ENCODE results near the gene MSI2. TPM values are rescaled to one million over a fixed set of nuclear protein-coding genes. Genes with fewer than 3 reads are reported as not detected.

MSI2 gene
- total RNA-seq, 4 donors from 2014 or later: 19.7 to 35.8 (median 22.4) TPM

DNA sequence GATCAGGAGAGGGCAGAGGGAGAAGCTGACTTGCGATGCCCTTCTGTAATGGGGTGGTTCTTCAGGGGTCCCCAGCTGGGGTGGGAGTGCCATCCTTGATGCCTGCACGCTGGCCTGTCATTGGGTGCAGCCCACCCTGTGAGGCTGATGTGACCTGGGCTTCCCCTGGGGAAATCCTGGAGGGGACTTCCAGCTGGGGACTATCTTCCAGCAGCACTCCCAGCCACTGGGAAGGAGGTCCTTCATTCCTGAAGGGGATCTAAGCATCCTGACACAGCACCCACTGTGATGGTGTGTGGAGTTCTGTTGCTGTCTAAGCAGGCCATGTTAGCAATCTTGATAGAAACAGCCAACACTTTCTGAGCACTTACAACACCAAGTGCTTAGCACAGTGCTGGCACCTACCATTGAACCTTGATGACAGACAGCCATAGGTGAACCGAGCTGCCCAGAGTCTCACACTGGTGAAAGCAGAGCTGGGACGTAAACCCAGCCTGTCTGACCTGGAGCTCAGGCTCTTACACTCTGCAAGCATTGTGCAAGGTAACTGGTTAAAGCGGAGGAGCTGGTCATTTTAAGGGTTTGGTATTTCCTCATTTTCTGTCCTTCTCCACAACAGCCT is 277.5 kb downstream of the MSI2 start:
- H3K36me3 ChIP-seq: peaks cover 3% of the 10 kb centered on the region
- WGBS: 92% methylated on average over 5 of the region's 5 CpGs

DNA sequence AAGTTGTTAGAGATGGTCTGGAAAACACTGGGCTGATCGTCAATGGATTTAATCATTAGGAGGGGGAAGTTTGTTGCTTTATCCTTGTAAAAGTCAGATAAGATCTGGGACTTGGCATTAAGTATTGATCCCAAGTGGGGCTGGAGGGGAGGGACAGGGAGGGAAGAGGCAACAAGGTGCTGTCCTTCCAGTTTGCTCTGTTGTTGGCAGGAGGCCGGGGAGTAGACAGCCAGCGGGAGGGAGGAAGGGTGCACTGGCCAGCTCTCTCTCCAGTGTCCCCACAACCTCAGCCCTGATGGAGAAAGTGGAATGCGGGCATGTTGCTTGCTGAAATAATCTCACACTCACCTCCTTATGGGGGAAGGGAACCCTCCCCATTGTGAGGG is 278.5 kb downstream of the MSI2 start:
- no peak overlapping the region for H3K27ac ChIP-seq
- peaks cover 2% of the 10 kb centered on the region for H3K4me1 ChIP-seq
- H3K36me3 ChIP-seq: peaks cover 3% of the 10 kb centered on the region
- no peak overlapping the region for H3K4me3 ChIP-seq
- DNase-seq (ENCODE audit: low spot score in 2 of 2): no peak
- 77% methylated on average over 4 of the region's 4 CpGs for WGBS
- no peaks in the 10 kb centered on the region for H3K9me3 ChIP-seq
- H3K27me3 ChIP-seq: no peaks in the 10 kb centered on the region
- TF ChIP-seq, protein P1, sequence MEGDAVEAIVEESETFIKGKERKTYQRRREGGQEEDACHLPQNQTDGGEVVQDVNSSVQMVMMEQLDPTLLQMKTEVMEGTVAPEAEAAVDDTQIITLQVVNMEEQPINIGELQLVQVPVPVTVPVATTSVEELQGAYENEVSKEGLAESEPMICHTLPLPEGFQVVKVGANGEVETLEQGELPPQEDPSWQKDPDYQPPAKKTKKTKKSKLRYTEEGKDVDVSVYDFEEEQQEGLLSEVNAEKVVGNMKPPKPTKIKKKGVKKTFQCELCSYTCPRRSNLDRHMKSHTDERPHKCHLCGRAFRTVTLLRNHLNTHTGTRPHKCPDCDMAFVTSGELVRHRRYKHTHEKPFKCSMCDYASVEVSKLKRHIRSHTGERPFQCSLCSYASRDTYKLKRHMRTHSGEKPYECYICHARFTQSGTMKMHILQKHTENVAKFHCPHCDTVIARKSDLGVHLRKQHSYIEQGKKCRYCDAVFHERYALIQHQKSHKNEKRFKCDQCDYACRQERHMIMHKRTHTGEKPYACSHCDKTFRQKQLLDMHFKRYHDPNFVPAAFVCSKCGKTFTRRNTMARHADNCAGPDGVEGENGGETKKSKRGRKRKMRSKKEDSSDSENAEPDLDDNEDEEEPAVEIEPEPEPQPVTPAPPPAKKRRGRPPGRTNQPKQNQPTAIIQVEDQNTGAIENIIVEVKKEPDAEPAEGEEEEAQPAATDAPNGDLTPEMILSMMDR (IDR thresholded peaks at IDR 0.05): no peak
- TF ChIP-seq POLR2AphosphoS5 (IDR thresholded peaks at IDR 0.05) (no peak), POLR2A (IDR thresholded peaks at IDR 0.05) (no peak), EP300 (IDR thresholded peaks at IDR 0.05) (no peak)

More for the DNA sequence above, 277.5 kb downstream of the MSI2 start:
- TF ChIP-seq, protein P1 (IDR thresholded peaks at IDR 0.05): no peak
- TF ChIP-seq EP300 (IDR thresholded peaks at IDR 0.05): no peak
- no peak for TF ChIP-seq POLR2A (IDR thresholded peaks at IDR 0.05)
- TF ChIP-seq POLR2AphosphoS5 (IDR thresholded peaks at IDR 0.05): no peak
- H3K27ac ChIP-seq: no peak overlapping the region
- H3K27me3 ChIP-seq: no peaks in the 10 kb centered on the region
- H3K9me3 ChIP-seq: no peaks in the 10 kb centered on the region
- peaks cover 2% of the 10 kb centered on the region for H3K4me1 ChIP-seq
- DNase-seq (ENCODE audit: low spot score in 2 of 2): no peak
- no peak overlapping the region for H3K4me3 ChIP-seq

DNA sequence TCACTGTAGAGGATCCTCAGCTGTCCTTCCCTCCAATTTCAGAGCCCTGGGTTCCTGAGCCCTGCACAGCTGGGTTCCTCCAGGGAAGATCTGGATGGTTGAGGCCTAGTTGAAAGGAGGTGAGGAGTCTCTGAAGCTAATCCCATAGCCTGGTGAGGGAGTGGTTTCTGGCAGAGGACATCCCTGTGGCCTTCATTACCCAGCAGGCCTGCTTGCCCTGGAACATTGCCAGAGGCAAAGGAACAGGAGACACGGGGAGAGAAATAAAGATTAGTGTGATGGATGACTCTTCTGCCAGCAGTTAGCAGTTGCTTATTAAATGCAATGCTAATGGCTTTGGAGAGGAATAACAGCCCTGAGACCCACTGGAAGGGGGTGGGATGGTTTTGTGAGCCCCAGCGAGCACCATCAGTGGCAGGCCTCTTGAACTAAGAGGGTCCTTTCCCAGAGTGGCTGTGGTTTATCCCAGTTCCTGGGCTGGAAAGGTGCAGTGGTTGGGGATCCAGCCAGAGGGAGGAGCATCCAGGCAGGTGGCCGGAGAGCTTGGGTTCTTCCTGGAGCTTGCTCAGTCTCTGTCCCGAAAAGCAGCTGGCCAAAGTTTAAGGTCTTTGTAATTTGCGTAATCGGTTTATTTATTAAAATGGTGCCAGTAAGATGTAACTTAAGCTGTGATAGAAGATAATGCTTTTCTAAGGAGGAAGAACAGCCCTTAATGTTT is 279.1 kb downstream of the MSI2 start:
- H3K9me3 ChIP-seq: no peaks in the 10 kb centered on the region
- DNase-seq (ENCODE audit: low spot score in 2 of 2): no peak
- WGBS: 77% methylated on average over 6 of the region's 6 CpGs
- H3K36me3 ChIP-seq: peaks cover 3% of the 10 kb centered on the region
- no peaks in the 10 kb centered on the region for H3K27me3 ChIP-seq
- H3K27ac ChIP-seq: no peak overlapping the region
- H3K4me1 ChIP-seq: peaks cover 2% of the 10 kb centered on the region
- H3K4me3 ChIP-seq: no peak overlapping the region
- TF ChIP-seq POLR2A (IDR thresholded peaks at IDR 0.05): no peak
- TF ChIP-seq, protein P1 (IDR thresholded peaks at IDR 0.05): no peak
- TF ChIP-seq EP300 (IDR thresholded peaks at IDR 0.05): no peak
- TF ChIP-seq POLR2AphosphoS5 (IDR thresholded peaks at IDR 0.05): no peak

DNA sequence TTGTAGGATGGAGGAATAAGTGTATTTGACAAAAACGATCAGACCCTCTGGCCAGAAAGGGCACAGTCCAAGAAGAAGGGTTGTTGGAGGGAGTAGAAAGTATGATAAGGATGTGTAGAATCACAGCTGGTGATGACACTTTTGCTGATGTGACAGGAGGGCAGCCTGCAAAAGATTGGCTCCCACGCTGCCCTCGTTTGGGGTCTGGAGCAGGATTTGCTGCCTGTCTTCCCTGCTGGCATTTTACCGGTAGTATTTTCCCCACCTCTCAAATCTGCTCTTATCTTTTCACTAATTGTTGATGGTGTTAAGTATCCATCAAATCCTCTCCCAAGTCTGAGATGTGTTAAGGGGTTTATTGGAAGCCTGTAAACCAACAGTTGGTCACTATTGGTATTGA is 280.0 kb downstream of the MSI2 start:
- H3K27me3 ChIP-seq: no peaks in the 10 kb centered on the region
- H3K4me1 ChIP-seq: peaks cover 4% of the 10 kb centered on the region
- no peaks in the 10 kb centered on the region for H3K9me3 ChIP-seq
- DNase-seq (ENCODE audit: low spot score in 2 of 2): no peak
- WGBS: 85% methylated on average over 4 of the region's 4 CpGs
- TF ChIP-seq, protein P1 (IDR thresholded peaks at IDR 0.05): no peak
- TF ChIP-seq POLR2A (IDR thresholded peaks at IDR 0.05): no peak
- no peak overlapping the region for H3K27ac ChIP-seq
- peaks cover 3% of the 10 kb centered on the region for H3K36me3 ChIP-seq
- no peak overlapping the region for H3K4me3 ChIP-seq

DNA sequence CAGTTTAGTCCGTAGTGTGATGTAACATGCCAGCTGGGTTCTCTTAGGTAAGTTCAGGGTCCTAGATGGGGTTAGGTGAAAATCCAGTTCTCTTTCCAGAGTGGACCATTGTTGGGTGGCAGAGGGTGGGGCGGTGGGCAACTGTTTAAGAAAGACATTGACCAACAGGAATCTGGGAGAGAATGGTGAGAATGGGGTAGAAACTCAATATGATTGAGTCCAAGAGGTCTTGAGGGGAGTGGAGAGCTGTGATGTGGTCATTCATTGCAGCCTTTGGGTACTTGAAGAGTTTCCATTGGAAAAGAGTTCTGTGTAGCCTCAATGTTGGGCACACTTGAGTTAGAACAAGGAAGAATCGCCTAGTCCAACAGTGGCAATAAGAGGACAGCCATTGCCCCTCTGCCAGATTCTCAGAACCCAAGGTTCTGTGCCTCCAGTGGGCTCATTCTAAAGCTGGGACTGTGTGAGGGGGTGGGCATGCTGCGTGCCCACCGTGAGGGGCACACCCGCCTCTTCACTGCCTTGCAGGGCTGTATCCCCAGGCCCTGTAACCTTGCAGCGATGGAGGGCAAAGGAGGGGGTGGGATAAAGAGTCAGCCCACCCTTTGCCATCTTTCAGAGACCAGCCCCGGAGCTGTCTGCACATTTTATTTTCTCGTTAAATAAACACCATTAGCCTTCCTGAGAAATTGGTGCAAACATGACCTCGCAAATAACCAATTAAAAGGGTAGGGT is 280.6 kb downstream of the MSI2 start:
- 85% methylated on average over 9 of the region's 10 CpGs for WGBS
- Histone ChIP-seq H3K4me3 (no peak overlapping the region), H3K27ac (no peak overlapping the region), H3K36me3 (peaks cover 3% of the 10 kb centered on the region), H3K27me3 (no peaks in the 10 kb centered on the region), H3K9me3 (no peaks in the 10 kb centered on the region), H3K4me1 (peaks cover 11% of the 10 kb centered on the region)
- TF ChIP-seq POLR2A (IDR thresholded peaks at IDR 0.05): no peak
- no peak for DNase-seq (ENCODE audit: low spot score in 2 of 2)

Data from suprapubic skin (tissue), 4 donors.